GM18907 (cell line): Measurements from ENCODE around the gene MYLIP.

ENCODE experiments used
- ATAC-seq: cut with Tn5 transposase; IDR thresholded peaks from one replicate; pipeline ENCODE4 v1.9.1; 2021; ENCODE audit warnings: mild to moderate bottlenecking, moderate library complexity; ENCODE audit not compliant: unreplicated experiment

MYLIP gene

GRCh38 chr6:16137451-16137801 is 8.5 kb downstream of the MYLIP start:
- no peak for ATAC-seq

DNA sequence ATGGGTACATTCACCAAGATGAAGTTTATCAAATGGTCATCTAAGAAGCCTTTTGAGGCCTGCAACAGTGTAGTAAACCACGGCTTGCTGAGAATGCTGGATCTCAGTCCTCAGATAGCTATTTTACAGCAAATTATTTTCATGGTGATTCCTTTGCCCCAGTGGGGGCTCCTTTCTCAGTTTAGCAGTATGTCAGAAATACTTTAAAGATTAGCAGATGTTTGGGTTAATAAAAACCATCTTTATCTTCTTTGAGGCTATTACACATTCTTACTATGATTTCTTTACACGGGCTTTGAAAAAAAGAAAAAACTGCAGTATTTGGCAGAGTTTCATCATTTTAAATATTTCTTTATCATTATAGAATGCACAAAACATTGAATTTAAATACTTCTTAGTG is 10.7 kb downstream of the MYLIP start:
- no peak for ATAC-seq

- ATAC-seq = no peak
These were observed 11.7 kb downstream of the MYLIP start for GRCh38 chr6:16140607-16141006.

DNA sequence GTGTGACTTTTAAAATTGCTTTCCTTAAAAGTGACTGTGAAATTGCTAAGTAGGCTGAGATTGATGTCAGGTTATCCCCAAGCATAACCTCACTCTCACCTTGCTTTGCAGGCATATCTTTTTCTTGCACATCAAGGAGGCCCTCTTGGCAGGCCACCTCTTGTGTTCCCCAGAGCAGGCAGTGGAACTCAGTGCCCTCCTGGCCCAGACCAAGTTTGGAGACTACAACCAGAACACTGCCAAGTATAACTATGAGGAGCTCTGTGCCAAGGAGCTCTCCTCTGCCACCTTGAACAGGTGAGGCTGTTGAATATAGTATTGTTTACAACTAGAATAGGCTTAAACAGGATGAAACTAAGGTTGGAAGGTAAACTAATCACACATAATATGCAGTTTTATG is 12.6 kb downstream of the MYLIP start:
- ATAC-seq = no peak

DNA sequence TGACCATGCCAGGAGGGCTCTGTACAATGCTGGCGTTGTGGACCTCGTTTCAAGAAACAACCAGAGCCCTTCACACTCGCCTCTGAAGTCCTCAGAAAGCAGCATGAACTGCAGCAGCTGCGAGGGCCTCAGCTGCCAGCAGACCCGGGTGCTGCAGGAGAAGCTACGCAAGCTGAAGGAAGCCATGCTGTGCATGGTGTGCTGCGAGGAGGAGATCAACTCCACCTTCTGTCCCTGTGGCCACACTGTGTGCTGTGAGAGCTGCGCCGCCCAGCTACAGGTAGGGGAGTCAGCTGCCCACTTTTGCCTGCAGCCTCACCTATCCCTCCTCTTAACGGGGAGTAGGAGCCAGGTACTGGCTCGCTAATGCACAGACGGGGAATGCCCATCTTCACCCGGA is 16.2 kb downstream of the MYLIP start:
- no peak for ATAC-seq

DNA sequence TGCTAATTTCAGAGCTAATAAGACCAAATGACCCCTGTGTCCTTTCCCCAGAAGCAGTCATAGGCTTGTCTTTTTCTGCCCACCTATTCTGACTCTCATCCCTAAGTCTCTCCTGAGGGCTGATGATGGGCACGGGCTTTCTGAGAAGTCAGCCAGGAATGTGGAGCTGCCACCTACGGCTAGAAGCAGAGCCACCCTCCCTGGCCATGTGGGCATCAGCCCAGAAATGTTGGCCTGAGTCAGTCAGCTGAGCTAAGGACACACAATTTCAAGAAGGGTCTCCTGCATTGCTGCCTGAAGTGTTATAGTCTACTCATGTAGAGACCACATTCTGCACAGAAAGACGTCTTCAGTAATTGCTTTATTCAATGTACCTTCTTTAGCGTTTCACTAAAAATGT is 17.1 kb downstream of the MYLIP start:
- ATAC-seq = no peak

GRCh38 chr6:16146527-16146955 is 17.7 kb downstream of the MYLIP start:
- no peak for ATAC-seq

GRCh38 chr6:16148498-16148897 is 19.6 kb downstream of the MYLIP start:
- ATAC-seq = no peak

- no peak for ATAC-seq
These were observed 20.4 kb downstream of the MYLIP start for GRCh38 chr6:16149305-16149704.

DNA sequence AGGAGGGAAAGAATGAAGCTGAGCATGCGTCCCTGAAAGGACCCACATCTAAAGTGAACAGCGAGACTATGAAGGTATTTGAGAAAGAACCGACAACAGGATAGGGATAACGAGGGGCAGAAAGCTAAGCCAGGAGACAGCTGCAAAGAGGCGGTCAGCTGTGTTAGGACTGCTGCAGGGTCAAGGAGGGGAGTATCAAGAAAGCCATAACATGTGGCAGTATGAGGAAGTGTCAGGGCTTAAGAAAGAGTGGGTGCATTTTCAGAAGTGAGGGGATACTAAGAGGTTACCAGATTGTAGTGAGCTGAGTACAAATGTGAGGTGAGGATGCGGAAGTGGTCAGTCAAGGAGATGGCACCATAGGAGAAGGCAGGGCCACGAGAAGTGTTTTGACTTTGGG is 21.2 kb downstream of the MYLIP start:
- no peak for ATAC-seq

GRCh38 chr6:16153211-16153820 is 24.4 kb downstream of the MYLIP start:
- ATAC-seq = no peak

DNA sequence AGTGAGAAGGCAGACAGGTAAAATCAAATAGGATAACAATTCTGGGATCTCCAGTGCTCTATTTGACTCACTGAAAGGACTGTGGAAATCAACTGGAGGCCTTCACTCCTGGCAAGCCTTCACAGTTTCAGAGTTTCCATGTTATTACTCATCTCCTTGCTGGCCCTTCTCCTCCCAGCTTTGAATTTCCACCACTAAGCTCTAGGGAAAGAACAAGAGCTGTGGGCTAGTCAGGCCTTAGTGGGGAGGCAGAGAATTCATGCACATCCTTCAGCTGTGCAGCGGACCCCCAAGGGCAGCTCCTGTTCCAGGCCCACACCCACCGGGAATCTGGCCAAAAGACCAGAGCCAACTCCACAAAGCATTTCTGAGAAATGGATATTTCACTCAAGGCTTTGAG is 26.0 kb downstream of the MYLIP start:
- ATAC-seq = no peak

DNA sequence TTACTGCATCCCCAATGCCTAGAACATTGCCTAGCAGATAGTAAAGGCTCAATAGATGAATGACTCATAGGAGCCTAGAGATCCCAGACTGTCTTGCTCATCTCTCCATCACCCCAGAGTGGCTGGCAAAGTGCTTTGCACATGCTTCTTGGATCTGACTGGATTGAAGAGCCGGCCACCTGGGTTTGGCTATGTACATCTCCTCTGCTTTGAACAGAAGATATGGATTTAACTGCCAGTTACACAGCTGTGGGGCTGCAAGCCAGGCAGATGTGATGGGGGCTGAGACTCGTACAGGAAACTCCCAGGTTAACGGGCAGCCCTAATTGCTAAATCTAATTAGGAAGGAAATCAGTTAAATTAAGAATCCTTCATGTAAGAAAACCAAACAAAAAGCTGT is 28.6 kb downstream of the MYLIP start:
- no peak for ATAC-seq

DNA sequence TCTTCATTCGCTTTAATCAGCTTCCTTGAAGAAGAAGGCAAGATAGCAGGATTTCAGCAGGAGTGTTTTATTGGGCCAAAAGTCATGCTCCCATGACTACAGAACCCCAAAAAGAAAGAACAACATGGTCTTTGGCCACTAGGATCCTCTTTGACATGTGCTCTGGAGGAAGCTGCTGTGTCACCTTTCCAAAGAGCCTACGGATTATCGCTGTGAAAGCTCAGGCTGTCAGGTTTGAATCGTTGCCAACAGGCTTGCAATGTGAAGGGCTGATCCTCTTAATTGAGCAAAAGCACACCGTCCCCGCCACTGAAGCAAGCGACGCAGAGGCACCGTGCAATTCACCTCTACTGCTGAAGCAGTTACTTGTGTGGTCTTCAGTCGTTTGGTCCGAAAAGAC is 29.0 kb downstream of the MYLIP start:
- no peak for ATAC-seq

DNA sequence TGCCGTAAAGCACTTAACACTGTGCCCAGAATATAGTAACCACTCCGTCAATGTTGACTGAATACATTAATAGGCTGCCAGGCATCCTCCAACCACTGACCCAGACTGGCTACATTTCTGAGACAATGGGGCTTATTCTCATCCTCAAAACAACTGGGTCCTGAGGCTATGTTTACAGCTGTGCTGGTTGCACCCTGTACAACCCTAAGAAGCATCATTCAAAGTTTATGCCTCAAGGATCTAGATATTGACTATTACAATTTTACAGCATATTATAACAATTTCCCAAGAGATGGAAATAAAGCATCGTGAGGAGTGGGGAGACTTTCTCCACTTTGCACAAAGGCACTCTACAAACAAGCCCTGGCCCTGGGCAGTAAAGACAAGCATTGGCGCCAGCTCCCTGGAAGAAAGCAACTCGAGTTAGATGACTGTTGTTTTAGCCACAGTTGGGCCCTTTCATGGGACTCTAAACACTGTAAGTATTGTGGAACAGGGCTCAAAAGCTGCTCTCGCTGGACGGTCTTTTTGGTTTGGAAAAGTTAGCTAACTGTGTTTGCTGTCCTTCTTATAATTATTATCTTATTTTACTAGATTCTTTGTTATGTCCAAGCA is 30.2 kb downstream of the MYLIP start:
- ATAC-seq = no peak

DNA sequence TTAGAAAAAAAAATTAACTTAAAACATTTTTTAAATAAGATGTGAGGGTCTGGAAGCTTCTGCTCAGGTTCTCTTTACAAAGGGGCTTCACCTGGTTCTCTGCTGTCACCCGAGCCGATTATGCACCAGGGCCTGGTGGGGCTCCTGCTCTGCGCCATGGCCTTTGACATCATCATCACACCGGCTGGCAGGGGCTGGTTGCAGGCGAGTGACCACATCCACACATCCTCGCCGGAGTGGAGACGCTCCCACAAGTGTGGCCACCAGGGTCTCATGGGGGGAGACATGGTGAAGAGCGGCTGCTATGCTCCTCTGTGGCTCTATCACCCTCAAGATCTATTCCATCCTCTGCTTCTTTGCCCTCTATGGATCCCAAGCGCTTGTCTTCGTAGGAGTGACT is 31.9 kb downstream of the MYLIP start:
- ATAC-seq = no peak

DNA sequence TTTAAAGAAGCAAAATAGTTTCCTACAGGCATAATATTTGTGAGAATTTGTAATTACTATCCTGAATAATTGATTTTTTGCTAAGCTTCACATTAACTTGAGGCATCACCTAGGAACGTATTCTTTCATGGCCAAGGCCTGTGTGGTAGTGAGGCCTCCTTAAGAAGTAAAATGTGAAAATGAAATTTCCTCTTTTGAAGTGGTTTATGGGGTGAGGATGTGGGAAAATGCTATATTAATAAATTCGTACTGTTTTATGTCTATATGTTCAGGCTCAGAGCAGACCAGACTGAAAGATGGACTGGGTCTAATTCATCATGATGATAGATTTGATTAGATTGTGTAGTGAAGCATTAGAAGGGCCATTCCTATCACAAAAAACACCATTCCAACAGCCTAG is 33.1 kb downstream of the MYLIP start:
- no peak for ATAC-seq

- ATAC-seq = no peak
These were observed 34.2 kb downstream of the MYLIP start for GRCh38 chr6:16163066-16163465.

- no peak for ATAC-seq
These were observed 34.8 kb downstream of the MYLIP start for GRCh38 chr6:16163535-16164300.

GRCh38 chr6:16165641-16166040 is 36.8 kb downstream of the MYLIP start:
- no peak for ATAC-seq

GRCh38 chr6:16166871-16167608 is 38.2 kb downstream of the MYLIP start:
- no peak for ATAC-seq

DNA sequence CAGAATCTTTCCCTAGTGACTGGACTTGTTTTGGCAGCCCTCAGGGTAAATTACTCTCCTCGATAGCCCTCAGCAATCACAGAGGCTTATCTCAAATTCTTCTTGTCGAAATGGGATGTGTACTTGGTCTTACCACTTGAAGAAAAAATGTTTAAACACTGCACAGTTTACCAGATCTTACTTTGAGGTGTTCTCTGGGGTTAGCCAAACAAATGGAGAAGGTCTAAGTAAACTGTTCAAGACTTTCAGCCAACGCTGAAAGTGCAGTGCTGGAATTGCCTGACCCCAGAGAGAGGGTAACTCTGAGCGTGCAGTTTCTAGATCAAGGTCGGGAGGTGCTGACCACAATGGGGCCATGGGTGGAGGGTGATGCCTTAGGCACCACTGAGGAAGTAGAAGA is 39.2 kb downstream of the MYLIP start:
- no peak for ATAC-seq
